Spleen (tissue), 11 donors: ENCODE results near the gene GAB2. TPM values are rescaled to one million over a fixed set of nuclear protein-coding genes. Genes with fewer than 3 reads are reported as not detected.

ENCODE experiments used
- DNase-seq: peaks from one replicate; pipeline ENCODE4 v3.0.0-alpha.2; 2020
- H3K27ac ChIP-seq, 8 donors: fragments of 200-600 bp; sonication (generic) in 7 of 8; 1 replicate in 4 of 8; 2 replicates in 4 of 8; pipeline versions ENCODE4 v1.5.0 to v1.8.0; 2016 to 2021; ENCODE audit warnings: inconsistent platforms in 4 of 8, mild to moderate bottlenecking in 4 of 8, moderate library complexity in 1 of 8
- H3K27me3 ChIP-seq, 7 donors: fragments of 200-600 bp; sonication (generic) in 6 of 7; replicated peaks in 1 of 7; 1 replicate in 4 of 7; 2 replicates in 3 of 7; pipeline versions ENCODE4 v1.5.0 to v1.8.0; 2016 to 2021; ENCODE audit warnings: inconsistent platforms in 3 of 7, mild to moderate bottlenecking in 1 of 7
- H3K36me3 ChIP-seq, 6 donors: fragments of 200-600 bp; sonication (generic) in 5 of 6; 1 replicate in 4 of 6; 2 replicates in 2 of 6; pipeline versions ENCODE4 v1.5.0 to v1.8.0; 2016 to 2021; ENCODE audit warnings: inconsistent platforms in 2 of 6
- H3K4me1 ChIP-seq, 6 donors: fragments of 200-600 bp; sonication (generic) in 5 of 6; 1 replicate in 3 of 6; 2 replicates in 3 of 6; pipeline versions ENCODE4 v1.5.0 to v1.8.0; 2016 to 2021; ENCODE audit warnings: inconsistent platforms in 3 of 6
- H3K4me3 ChIP-seq, 8 donors: fragments of 200-600 bp; sonication (generic) in 7 of 8; 1 replicate in 4 of 8; 2 replicates in 4 of 8; pipeline versions ENCODE4 v1.5.0 to v1.8.0; 2016 to 2021; ENCODE audit warnings: inconsistent platforms in 4 of 8, mild to moderate bottlenecking in 4 of 8, moderate library complexity in 2 of 8
- H3K9me3 ChIP-seq, 8 donors: fragments of 200-600 bp; sonication (generic) in 7 of 8; 1 replicate in 4 of 8; 2 replicates in 4 of 8; pipeline versions ENCODE4 v1.5.0 to v1.8.0; 2016 to 2021; ENCODE audit warnings: inconsistent platforms in 4 of 8
- POLR2A ChIP-seq, 3 donors: fragments of 450-650 bp; IDR thresholded peaks; one replicate each; pipeline ENCODE4 v1.5.1; 2017; ENCODE audit warnings: antibody characterized with exemption in 3 of 3, mild to moderate bottlenecking in 1 of 3
- POLR2AphosphoS5 ChIP-seq, 3 donors: sonication (generic); formaldehyde crosslinking; IDR thresholded peaks; one replicate each; pipeline ENCODE4 v1.5.1; 2017; ENCODE audit warnings: antibody characterized with exemption in 3 of 3
- WGBS, 5 donors: extraction: QIAGEN DNeasy Blood & Tissue Kit in 3 of 5; methylation state at CpG; one replicate each; pipeline versions ENCODE4 v1.1.5 to v1.1.7; 2013 to 2018; 5-methylcytosine and 5-hydroxymethylcytosine counted together
- intact Hi-C: fragments of 100-400 bp; cut with DNase I; formaldehyde crosslinking; loops from one replicate; pipeline ENCODE4 v1.15.0; 2023; ENCODE audit warnings: low total_unique reads
- polyA plus RNA-seq, 3 donors: library from polyadenylated mRNA; stranded (reverse); fragments of 200-250 nt; gene quantifications; one replicate each; pipeline ENCODE4 v1.2.1, GENCODE V29; 2013
- total RNA-seq, 7 donors: library from RNA; depleted of rRNA in 3 of 7; stranded (reverse); fragments of >200 nt in 3 of 7; fragmentation: NEBNext Ultra II Directional in 4 of 7; extraction: Animal tissue kit (Norgen Biotek cat#: 25700) in 4 of 7; gene quantifications; one replicate each; pipeline versions ENCODE4 v1.1.0 to v1.2.1, GENCODE V29; 2016 to 2021
- TF ChIP-seq, protein P1 (sequence below), 11 experiments: fragments of 200-600 bp in 7 of 11; fragments of 450-650 bp in 4 of 11; sonication (generic) in 4 of 11; IDR thresholded peaks in 8 of 11; conservative IDR thresholded peaks in 3 of 11; 1 replicate in 7 of 11; 2 replicates in 4 of 11; pipeline versions ENCODE4 v1.4.0 to v1.8.0; 2016 to 2021; ENCODE audit warnings: antibody characterized with exemption in 11 of 11, inconsistent platforms in 4 of 11, mild to moderate bottlenecking in 1 of 11
- donor health status: healthy with polysubstance abuse.
- donor health status: DM: no; HTN: no; CAD: no; lungs with moderate emphysema.
- donor health status: DM: no; HTN: no; CAD: no.
- donor health status: Bipolar disorder and iron deficiency.
- donor health status: healthy.
- donor health status: DM: no; HTN: no; CAD: no.
- donor health status: DM: yes; HTN: yes; CAD: no.

Gene GAB2
- total and polyA plus RNA-seq, 10 donors = 2.3 to 57.7 (median 47.0) TPM

DNA sequence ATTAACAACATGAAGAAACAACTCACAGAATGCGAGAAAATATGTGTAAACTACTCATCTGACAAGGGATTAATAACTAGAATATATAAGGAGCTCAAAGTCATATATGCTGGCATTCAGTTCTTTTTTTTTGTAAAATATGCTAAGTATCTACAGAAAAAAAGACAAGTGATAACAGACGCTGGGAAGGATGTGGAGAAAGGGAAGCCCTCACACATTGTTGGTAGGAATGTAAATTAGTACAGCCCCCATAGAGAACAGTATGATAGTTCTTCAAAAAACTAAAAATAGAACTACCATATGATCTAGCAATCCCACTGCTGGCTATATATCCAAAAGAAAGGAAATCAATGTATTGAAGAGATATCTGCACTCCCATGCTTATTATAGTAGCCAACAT is 13.8 kb downstream of the GAB2 start:
- intact Hi-C loops = no loop called here
- peak overlapping the region in 2 of 8 donors; percentile 4 to 8 for H3K27ac ChIP-seq

DNA sequence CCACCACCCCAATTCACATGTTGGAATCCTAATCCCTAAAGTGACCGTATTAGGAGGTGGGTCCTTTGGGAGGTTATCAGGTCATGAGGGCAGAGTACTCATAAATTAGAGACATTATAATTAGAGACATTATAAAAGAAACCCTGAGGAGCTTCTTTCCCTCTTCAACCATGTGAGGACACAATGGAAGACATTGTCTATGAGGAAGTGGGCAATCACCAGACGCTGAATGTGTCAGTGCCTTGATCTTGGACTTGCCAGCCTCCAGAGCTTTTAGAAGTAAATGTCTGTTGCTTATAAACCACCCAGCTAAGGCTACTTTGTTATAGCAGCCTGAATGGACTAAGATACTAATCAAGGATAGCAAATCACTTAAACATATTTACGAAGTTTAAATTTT is 14.8 kb downstream of the GAB2 start:
- H3K27ac ChIP-seq = no peak overlapping the region
- intact Hi-C loops = no loop called here
- no peak overlapping the region for H3K4me3 ChIP-seq
- DNase-seq = no peak
- H3K36me3 ChIP-seq = no peaks in the 10 kb centered on the region
- no peak for TF ChIP-seq POLR2A (IDR thresholded peaks at IDR 0.05)
- TF ChIP-seq POLR2AphosphoS5 (IDR thresholded peaks at IDR 0.05) = no peak
- TF ChIP-seq, protein P1, sequence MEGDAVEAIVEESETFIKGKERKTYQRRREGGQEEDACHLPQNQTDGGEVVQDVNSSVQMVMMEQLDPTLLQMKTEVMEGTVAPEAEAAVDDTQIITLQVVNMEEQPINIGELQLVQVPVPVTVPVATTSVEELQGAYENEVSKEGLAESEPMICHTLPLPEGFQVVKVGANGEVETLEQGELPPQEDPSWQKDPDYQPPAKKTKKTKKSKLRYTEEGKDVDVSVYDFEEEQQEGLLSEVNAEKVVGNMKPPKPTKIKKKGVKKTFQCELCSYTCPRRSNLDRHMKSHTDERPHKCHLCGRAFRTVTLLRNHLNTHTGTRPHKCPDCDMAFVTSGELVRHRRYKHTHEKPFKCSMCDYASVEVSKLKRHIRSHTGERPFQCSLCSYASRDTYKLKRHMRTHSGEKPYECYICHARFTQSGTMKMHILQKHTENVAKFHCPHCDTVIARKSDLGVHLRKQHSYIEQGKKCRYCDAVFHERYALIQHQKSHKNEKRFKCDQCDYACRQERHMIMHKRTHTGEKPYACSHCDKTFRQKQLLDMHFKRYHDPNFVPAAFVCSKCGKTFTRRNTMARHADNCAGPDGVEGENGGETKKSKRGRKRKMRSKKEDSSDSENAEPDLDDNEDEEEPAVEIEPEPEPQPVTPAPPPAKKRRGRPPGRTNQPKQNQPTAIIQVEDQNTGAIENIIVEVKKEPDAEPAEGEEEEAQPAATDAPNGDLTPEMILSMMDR (IDR thresholded peaks at IDR 0.05 in 8 of 11, conservative IDR thresholded peaks at IDR 0.05 in 3 of 11) = no peak
- WGBS, 5 donors = 83 to 96% (median 92%) methylated on average over 3 of the region's 3 CpGs
- H3K9me3 ChIP-seq = no peaks in the 10 kb centered on the region
- no peaks in the 10 kb centered on the region for H3K27me3 ChIP-seq
- H3K4me1 ChIP-seq = peaks cover 0 to 47% (median 7%) of the 10 kb centered on the region in 6 donors

More for the DNA sequence above, 13.8 kb downstream of the GAB2 start:
- TF ChIP-seq, protein P1 (IDR thresholded peaks at IDR 0.05 in 8 of 11, conservative IDR thresholded peaks at IDR 0.05 in 3 of 11) = no peak
- TF ChIP-seq POLR2AphosphoS5 (IDR thresholded peaks at IDR 0.05) = no peak
- no peak for TF ChIP-seq POLR2A (IDR thresholded peaks at IDR 0.05)
- H3K4me1 ChIP-seq = peaks cover 0 to 49% (median 8%) of the 10 kb centered on the region in 6 donors
- H3K4me3 ChIP-seq = no peak overlapping the region
- no peaks in the 10 kb centered on the region for H3K27me3 ChIP-seq
- 51 to 72% (median 60%) methylated on average over 2 of the region's 2 CpGs for WGBS, 5 donors
- DNase-seq = no peak
- peaks cover 0 to 5% (median 0%) of the 10 kb centered on the region in 8 donors for H3K9me3 ChIP-seq
- no peaks in the 10 kb centered on the region for H3K36me3 ChIP-seq

GRCh38 chr11:78400702-78401101 is 16.9 kb downstream of the GAB2 start:
- 87 to 96% (median 88%) methylated on average over 3 of the region's 3 CpGs for WGBS, 5 donors
- TF ChIP-seq, protein P1 (IDR thresholded peaks at IDR 0.05 in 8 of 11, conservative IDR thresholded peaks at IDR 0.05 in 3 of 11) = no peak
- no peak for TF ChIP-seq POLR2A (IDR thresholded peaks at IDR 0.05)
- no peak for TF ChIP-seq POLR2AphosphoS5 (IDR thresholded peaks at IDR 0.05)
- Histone ChIP-seq H3K36me3 (no peaks in the 10 kb centered on the region), H3K9me3 (no peaks in the 10 kb centered on the region), H3K27ac (no peak overlapping the region), H3K4me1 (peaks cover 0 to 42% (median 6%) of the 10 kb centered on the region in 6 donors), H3K4me3 (no peak overlapping the region), H3K27me3 (no peaks in the 10 kb centered on the region)
- DNase-seq = no peak
- intact Hi-C loops = no loop called here

GRCh38 chr11:78400116-78400515 is 17.5 kb downstream of the GAB2 start:
- no peak for TF ChIP-seq POLR2AphosphoS5 (IDR thresholded peaks at IDR 0.05)
- TF ChIP-seq POLR2A (IDR thresholded peaks at IDR 0.05) = no peak
- TF ChIP-seq, protein P1 (IDR thresholded peaks at IDR 0.05 in 8 of 11, conservative IDR thresholded peaks at IDR 0.05 in 3 of 11) = no peak
- no peak overlapping the region for H3K4me3 ChIP-seq
- no peaks in the 10 kb centered on the region for H3K9me3 ChIP-seq
- H3K27me3 ChIP-seq = no peaks in the 10 kb centered on the region
- WGBS, 5 donors = 92 to 97% (median 93%) methylated on average over 1 of the region's 1 CpG
- no peak overlapping the region for H3K27ac ChIP-seq
- intact Hi-C loops = no loop called here
- peaks cover 0 to 45% (median 6%) of the 10 kb centered on the region in 6 donors for H3K4me1 ChIP-seq
- no peak for DNase-seq
- H3K36me3 ChIP-seq = no peaks in the 10 kb centered on the region
